ENCODE data around the gene ANKRD33.
A peak's percentile ranks its signal among the peaks of the same experiment; 100 is the strongest.

Gene ANKRD33

GRCh38 chr12:51868821-51869495 lies 18.9 kb upstream of the ANKRD33 start:
- Histone ChIP-seq H3K27ac (ENCODE audit: low read length) (no peak overlapping the region), H3K36me3 (ENCODE audit: control insufficient read depth in 2 of 2, insufficient read depth in 2 of 2, low read length in 2 of 2) (no peaks in the 10 kb centered on the region), H3K4me1 (ENCODE audit: control insufficient read depth, insufficient read depth, low read length) (peaks cover 23% of the 10 kb centered on the region), H3K9me3 (ENCODE audit: control insufficient read depth in 2 of 2, low read length in 2 of 2) (no peaks in the 10 kb centered on the region), H3K9ac (ENCODE audit: low read length in 2 of 2) (peak overlapping the region in 1 of 2 donors; percentile 31), H3K27me3 (ENCODE audit: control insufficient read depth in 1 of 2, insufficient read depth in 2 of 2, low read length in 2 of 2) (peaks cover 33 to 43% of the 10 kb centered on the region in 2 donors), H3K4me3 (ENCODE audit: low read length in 2 of 2) (peak overlapping the region; percentile 29 to 68)

- H3K9me3 ChIP-seq (ENCODE audit: control insufficient read depth in 2 of 2, low read length in 2 of 2) = no peaks in the 10 kb centered on the region
- no peaks in the 10 kb centered on the region for H3K36me3 ChIP-seq (ENCODE audit: control insufficient read depth in 2 of 2, insufficient read depth in 2 of 2, low read length in 2 of 2)
- H3K27ac ChIP-seq (ENCODE audit: low read length) = no peak overlapping the region
- H3K9ac ChIP-seq (ENCODE audit: low read length in 2 of 2) = peak overlapping the region in 1 of 2 donors; percentile 31
- H3K4me1 ChIP-seq (ENCODE audit: control insufficient read depth, insufficient read depth, low read length) = peaks cover 18% of the 10 kb centered on the region
- H3K4me3 ChIP-seq (ENCODE audit: low read length in 2 of 2) = peak overlapping the region in 1 of 2 donors; percentile 68
- peaks cover 33 to 37% of the 10 kb centered on the region in 2 donors for H3K27me3 ChIP-seq (ENCODE audit: control insufficient read depth in 1 of 2, insufficient read depth in 2 of 2, low read length in 2 of 2)
Measured at GRCh38 chr12:51869496-51869865, 18.4 kb upstream of the ANKRD33 start.

- H3K27ac ChIP-seq (ENCODE audit: low read length) = no peak overlapping the region
- no peaks in the 10 kb centered on the region for H3K9me3 ChIP-seq (ENCODE audit: control insufficient read depth in 2 of 2, low read length in 2 of 2)
- no peak overlapping the region for H3K9ac ChIP-seq (ENCODE audit: low read length in 2 of 2)
- peaks cover 31 to 34% of the 10 kb centered on the region in 2 donors for H3K27me3 ChIP-seq (ENCODE audit: control insufficient read depth in 1 of 2, insufficient read depth in 2 of 2, low read length in 2 of 2)
- no peaks in the 10 kb centered on the region for H3K36me3 ChIP-seq (ENCODE audit: control insufficient read depth in 2 of 2, insufficient read depth in 2 of 2, low read length in 2 of 2)
- peak overlapping the region in 1 of 2 donors; percentile 68 for H3K4me3 ChIP-seq (ENCODE audit: low read length in 2 of 2)
- peaks cover 14% of the 10 kb centered on the region for H3K4me1 ChIP-seq (ENCODE audit: control insufficient read depth, insufficient read depth, low read length)
Measured at GRCh38 chr12:51869931-51870330, 18.0 kb upstream of the ANKRD33 start.

- peaks cover 14% of the 10 kb centered on the region for H3K4me1 ChIP-seq (ENCODE audit: control insufficient read depth, insufficient read depth, low read length)
- H3K9me3 ChIP-seq (ENCODE audit: control insufficient read depth in 2 of 2, low read length in 2 of 2) = no peaks in the 10 kb centered on the region
- H3K27ac ChIP-seq (ENCODE audit: low read length) = no peak overlapping the region
- H3K27me3 ChIP-seq (ENCODE audit: control insufficient read depth in 1 of 2, insufficient read depth in 2 of 2, low read length in 2 of 2) = peaks cover 29% of the 10 kb centered on the region in 2 donors
- no peak overlapping the region for H3K9ac ChIP-seq (ENCODE audit: low read length in 2 of 2)
- no peaks in the 10 kb centered on the region for H3K36me3 ChIP-seq (ENCODE audit: control insufficient read depth in 2 of 2, insufficient read depth in 2 of 2, low read length in 2 of 2)
- no peak overlapping the region for H3K4me3 ChIP-seq (ENCODE audit: low read length in 2 of 2)
Measured at GRCh38 chr12:51870504-51870903, 17.4 kb upstream of the ANKRD33 start.

DNA sequence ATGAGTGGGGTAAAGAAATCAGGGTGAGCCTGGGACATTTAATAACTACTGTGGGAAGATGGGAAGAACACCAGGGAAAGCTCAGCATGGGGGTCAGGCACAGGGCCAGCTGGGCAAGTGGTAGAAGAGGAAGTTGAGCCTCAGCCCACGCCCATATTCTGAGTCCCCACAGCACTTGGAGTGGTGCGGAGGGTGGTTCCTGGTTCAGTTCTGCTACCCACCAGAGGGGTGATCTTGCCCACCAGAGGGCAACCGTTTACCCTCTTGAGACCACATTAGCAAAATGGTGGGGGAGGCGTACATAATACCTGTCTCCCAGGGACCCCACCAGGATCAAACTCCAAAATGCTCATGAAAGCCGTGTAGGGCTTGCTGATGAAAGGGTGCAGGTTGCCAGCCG lies 16.8 kb upstream of the ANKRD33 start:
- Histone ChIP-seq H3K36me3 (ENCODE audit: control insufficient read depth in 2 of 2, insufficient read depth in 2 of 2, low read length in 2 of 2) (no peaks in the 10 kb centered on the region), H3K27me3 (ENCODE audit: control insufficient read depth in 1 of 2, insufficient read depth in 2 of 2, low read length in 2 of 2) (peaks cover 24 to 29% of the 10 kb centered on the region in 2 donors), H3K4me3 (ENCODE audit: low read length in 2 of 2) (no peak overlapping the region), H3K4me1 (ENCODE audit: control insufficient read depth, insufficient read depth, low read length) (peaks cover 10% of the 10 kb centered on the region), H3K9ac (ENCODE audit: low read length in 2 of 2) (no peak overlapping the region), H3K9me3 (ENCODE audit: control insufficient read depth in 2 of 2, low read length in 2 of 2) (no peaks in the 10 kb centered on the region), H3K27ac (ENCODE audit: low read length) (no peak overlapping the region)

- peaks cover 23 to 29% of the 10 kb centered on the region in 2 donors for H3K27me3 ChIP-seq (ENCODE audit: control insufficient read depth in 1 of 2, insufficient read depth in 2 of 2, low read length in 2 of 2)
- no peaks in the 10 kb centered on the region for H3K36me3 ChIP-seq (ENCODE audit: control insufficient read depth in 2 of 2, insufficient read depth in 2 of 2, low read length in 2 of 2)
- no peak overlapping the region for H3K4me3 ChIP-seq (ENCODE audit: low read length in 2 of 2)
- no peak overlapping the region for H3K27ac ChIP-seq (ENCODE audit: low read length)
- H3K9me3 ChIP-seq (ENCODE audit: control insufficient read depth in 2 of 2, low read length in 2 of 2) = no peaks in the 10 kb centered on the region
- H3K4me1 ChIP-seq (ENCODE audit: control insufficient read depth, insufficient read depth, low read length) = peaks cover 10% of the 10 kb centered on the region
- no peak overlapping the region for H3K9ac ChIP-seq (ENCODE audit: low read length in 2 of 2)
Measured at GRCh38 chr12:51871918-51872688, 15.8 kb upstream of the ANKRD33 start.

GRCh38 chr12:51872689-51872981 lies 15.3 kb upstream of the ANKRD33 start:
- peaks cover 23 to 26% of the 10 kb centered on the region in 2 donors for H3K27me3 ChIP-seq (ENCODE audit: control insufficient read depth in 1 of 2, insufficient read depth in 2 of 2, low read length in 2 of 2)

GRCh38 chr12:51873251-51873994 lies 14.5 kb upstream of the ANKRD33 start:
- H3K36me3 ChIP-seq (ENCODE audit: control insufficient read depth in 2 of 2, insufficient read depth in 2 of 2, low read length in 2 of 2) = no peaks in the 10 kb centered on the region
- H3K9me3 ChIP-seq (ENCODE audit: control insufficient read depth in 2 of 2, low read length in 2 of 2) = no peaks in the 10 kb centered on the region
- peaks cover 16 to 23% of the 10 kb centered on the region in 2 donors for H3K27me3 ChIP-seq (ENCODE audit: control insufficient read depth in 1 of 2, insufficient read depth in 2 of 2, low read length in 2 of 2)
- no peak overlapping the region for H3K4me3 ChIP-seq (ENCODE audit: low read length in 2 of 2)
- H3K9ac ChIP-seq (ENCODE audit: low read length in 2 of 2) = no peak overlapping the region
- peaks cover 10% of the 10 kb centered on the region for H3K4me1 ChIP-seq (ENCODE audit: control insufficient read depth, insufficient read depth, low read length)
- no peak overlapping the region for H3K27ac ChIP-seq (ENCODE audit: low read length)

More at GRCh38 chr12:51872689-51872981, 15.3 kb upstream of the ANKRD33 start:
- Histone ChIP-seq H3K9me3 (ENCODE audit: control insufficient read depth in 2 of 2, low read length in 2 of 2) (no peaks in the 10 kb centered on the region), H3K4me3 (ENCODE audit: low read length in 2 of 2) (no peak overlapping the region), H3K27ac (ENCODE audit: low read length) (no peak overlapping the region), H3K4me1 (ENCODE audit: control insufficient read depth, insufficient read depth, low read length) (peaks cover 10% of the 10 kb centered on the region), H3K9ac (ENCODE audit: low read length in 2 of 2) (no peak overlapping the region), H3K36me3 (ENCODE audit: control insufficient read depth in 2 of 2, insufficient read depth in 2 of 2, low read length in 2 of 2) (no peaks in the 10 kb centered on the region)

- Histone ChIP-seq H3K27ac (ENCODE audit: low read length) (no peak overlapping the region), H3K27me3 (ENCODE audit: control insufficient read depth in 1 of 2, insufficient read depth in 2 of 2, low read length in 2 of 2) (peaks cover 10 to 19% of the 10 kb centered on the region in 2 donors), H3K4me3 (ENCODE audit: low read length in 2 of 2) (no peak overlapping the region), H3K4me1 (ENCODE audit: control insufficient read depth, insufficient read depth, low read length) (peaks cover 6% of the 10 kb centered on the region), H3K9me3 (ENCODE audit: control insufficient read depth in 2 of 2, low read length in 2 of 2) (no peaks in the 10 kb centered on the region), H3K9ac (ENCODE audit: low read length in 2 of 2) (no peak overlapping the region), H3K36me3 (ENCODE audit: control insufficient read depth in 2 of 2, insufficient read depth in 2 of 2, low read length in 2 of 2) (no peaks in the 10 kb centered on the region)
Measured at GRCh38 chr12:51874000-51874399, 13.9 kb upstream of the ANKRD33 start.

GRCh38 chr12:51874486-51874885 lies 13.4 kb upstream of the ANKRD33 start:
- H3K4me3 ChIP-seq (ENCODE audit: low read length in 2 of 2) = no peak overlapping the region
- H3K9ac ChIP-seq (ENCODE audit: low read length in 2 of 2) = no peak overlapping the region
- H3K4me1 ChIP-seq (ENCODE audit: control insufficient read depth, insufficient read depth, low read length) = peaks cover 2% of the 10 kb centered on the region
- H3K9me3 ChIP-seq (ENCODE audit: control insufficient read depth in 2 of 2, low read length in 2 of 2) = no peaks in the 10 kb centered on the region
- H3K27me3 ChIP-seq (ENCODE audit: control insufficient read depth in 1 of 2, insufficient read depth in 2 of 2, low read length in 2 of 2) = peaks cover 6 to 19% of the 10 kb centered on the region in 2 donors
- H3K27ac ChIP-seq (ENCODE audit: low read length) = no peak overlapping the region
- no peaks in the 10 kb centered on the region for H3K36me3 ChIP-seq (ENCODE audit: control insufficient read depth in 2 of 2, insufficient read depth in 2 of 2, low read length in 2 of 2)
